Measurements from ENCODE around the gene COL20A1. TPM values are rescaled to one million over a fixed set of nuclear protein-coding genes. Genes with fewer than 3 reads are reported as not detected.

The COL20A1 gene
- total and polyA plus RNA-seq, 10 donors = 0.12 to 2.1 (median 0.60) TPM; not detected in 2

GRCh38 chr20:63269724-63270123 lies 23.3 kb upstream of the COL20A1 start:
- no peak for TF ChIP-seq CTCF (IDR thresholded peaks at IDR 0.05 in 8 of 11, conservative IDR thresholded peaks at IDR 0.05 in 3 of 11)
- TF ChIP-seq POLR2A (IDR thresholded peaks at IDR 0.05) = no peak
- no peak for TF ChIP-seq POLR2AphosphoS5 (IDR thresholded peaks at IDR 0.05)
- Histone ChIP-seq H3K27me3 (replicated peaks in 1 of 7) (peaks cover 0 to 33% (median 0%) of the 10 kb centered on the region in 7 donors), H3K9me3 (no peaks in the 10 kb centered on the region), H3K4me3 (no peak overlapping the region), H3K4me1 (peaks cover 13 to 27% (median 24%) of the 10 kb centered on the region in 6 donors), H3K27ac (no peak overlapping the region), H3K36me3 (no peaks in the 10 kb centered on the region)
- intact Hi-C loops (cut with DNase I; ENCODE audit: low total_unique reads) = no loop called here
- WGBS, 5 donors = 84 to 94% (median 87%) methylated on average over 9 of the region's 9 CpGs
- DNase-seq = no peak

GRCh38 chr20:63270606-63271325 lies 22.2 kb upstream of the COL20A1 start:
- Histone ChIP-seq H3K36me3 (peaks cover 0 to 7% (median 2%) of the 10 kb centered on the region in 6 donors), H3K4me3 (no peak overlapping the region), H3K27ac (no peak overlapping the region), H3K9me3 (no peaks in the 10 kb centered on the region), H3K27me3 (replicated peaks in 1 of 7) (peaks cover 0 to 23% (median 0%) of the 10 kb centered on the region in 7 donors), H3K4me1 (peaks cover 14 to 37% (median 30%) of the 10 kb centered on the region in 6 donors)
- WGBS, 5 donors = 80 to 92% (median 83%) methylated on average over 9 of the region's 9 CpGs
- intact Hi-C loops (cut with DNase I; ENCODE audit: low total_unique reads) = no loop called here
- no peak for DNase-seq
- TF ChIP-seq POLR2A (IDR thresholded peaks at IDR 0.05) (no peak), CTCF (IDR thresholded peaks at IDR 0.05 in 8 of 11, conservative IDR thresholded peaks at IDR 0.05 in 3 of 11) (no peak), POLR2AphosphoS5 (IDR thresholded peaks at IDR 0.05) (no peak)

GRCh38 chr20:63272105-63273058 lies 20.6 kb upstream of the COL20A1 start, which contains the start of gene ARFGAP1:
ARFGAP1 (plus strand) TSS chr20:63272813; CDS start chr20:63275581, 2,768 bp downstream.
- Histone ChIP-seq H3K4me1 (peaks cover 14 to 46% (median 30%) of the 10 kb centered on the region in 6 donors), H3K4me3 (peak within 1 kb of the TSS; percentile 68 to 99 (median 93)), H3K27ac (peak within 1 kb of the TSS; percentile 37 to 91 (median 81)), H3K36me3 (peaks cover 0 to 23% (median 17%) of the 10 kb centered on the region in 6 donors), H3K9me3 (no peaks in the 10 kb centered on the region), H3K27me3 (replicated peaks in 1 of 7) (peaks cover 0 to 11% (median 0%) of the 10 kb centered on the region in 7 donors)
- TF ChIP-seq POLR2A (IDR thresholded peaks at IDR 0.05) = peak in 1 of 3 donors; percentile 44
- TF ChIP-seq CTCF (IDR thresholded peaks at IDR 0.05 in 8 of 11, conservative IDR thresholded peaks at IDR 0.05 in 3 of 11) = no peak
- peak; percentile 92 to 93 (median 93) for TF ChIP-seq POLR2AphosphoS5 (IDR thresholded peaks at IDR 0.05)
- WGBS, 5 donors = 1 to 2% (median 1%) methylated on average over 41 to 97 of the region's 97 CpGs
- DNase-seq = peak; percentile 98
- intact Hi-C loops (cut with DNase I; ENCODE audit: low total_unique reads) = no loop called here

Measured in spleen (tissue), 11 donors.